RKO (cell line): ENCODE measurements around the gene SON.
"Not testable (repeated sequence)": the region's sequence is repeated elsewhere in the genome, so short reads cannot be mapped to it uniquely, and the experiment has no call there.

ENCODE experiments used
- DNase-seq: peaks from one replicate; pipeline ENCODE4 v3.0.0-alpha.2; 2016; ENCODE audit warnings: low spot score

SON gene, protein sequence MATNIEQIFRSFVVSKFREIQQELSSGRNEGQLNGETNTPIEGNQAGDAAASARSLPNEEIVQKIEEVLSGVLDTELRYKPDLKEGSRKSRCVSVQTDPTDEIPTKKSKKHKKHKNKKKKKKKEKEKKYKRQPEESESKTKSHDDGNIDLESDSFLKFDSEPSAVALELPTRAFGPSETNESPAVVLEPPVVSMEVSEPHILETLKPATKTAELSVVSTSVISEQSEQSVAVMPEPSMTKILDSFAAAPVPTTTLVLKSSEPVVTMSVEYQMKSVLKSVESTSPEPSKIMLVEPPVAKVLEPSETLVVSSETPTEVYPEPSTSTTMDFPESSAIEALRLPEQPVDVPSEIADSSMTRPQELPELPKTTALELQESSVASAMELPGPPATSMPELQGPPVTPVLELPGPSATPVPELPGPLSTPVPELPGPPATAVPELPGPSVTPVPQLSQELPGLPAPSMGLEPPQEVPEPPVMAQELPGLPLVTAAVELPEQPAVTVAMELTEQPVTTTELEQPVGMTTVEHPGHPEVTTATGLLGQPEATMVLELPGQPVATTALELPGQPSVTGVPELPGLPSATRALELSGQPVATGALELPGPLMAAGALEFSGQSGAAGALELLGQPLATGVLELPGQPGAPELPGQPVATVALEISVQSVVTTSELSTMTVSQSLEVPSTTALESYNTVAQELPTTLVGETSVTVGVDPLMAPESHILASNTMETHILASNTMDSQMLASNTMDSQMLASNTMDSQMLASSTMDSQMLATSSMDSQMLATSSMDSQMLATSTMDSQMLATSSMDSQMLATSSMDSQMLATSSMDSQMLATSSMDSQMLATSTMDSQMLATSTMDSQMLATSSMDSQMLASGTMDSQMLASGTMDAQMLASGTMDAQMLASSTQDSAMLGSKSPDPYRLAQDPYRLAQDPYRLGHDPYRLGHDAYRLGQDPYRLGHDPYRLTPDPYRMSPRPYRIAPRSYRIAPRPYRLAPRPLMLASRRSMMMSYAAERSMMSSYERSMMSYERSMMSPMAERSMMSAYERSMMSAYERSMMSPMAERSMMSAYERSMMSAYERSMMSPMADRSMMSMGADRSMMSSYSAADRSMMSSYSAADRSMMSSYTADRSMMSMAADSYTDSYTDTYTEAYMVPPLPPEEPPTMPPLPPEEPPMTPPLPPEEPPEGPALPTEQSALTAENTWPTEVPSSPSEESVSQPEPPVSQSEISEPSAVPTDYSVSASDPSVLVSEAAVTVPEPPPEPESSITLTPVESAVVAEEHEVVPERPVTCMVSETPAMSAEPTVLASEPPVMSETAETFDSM (N-terminal part only)

DNA sequence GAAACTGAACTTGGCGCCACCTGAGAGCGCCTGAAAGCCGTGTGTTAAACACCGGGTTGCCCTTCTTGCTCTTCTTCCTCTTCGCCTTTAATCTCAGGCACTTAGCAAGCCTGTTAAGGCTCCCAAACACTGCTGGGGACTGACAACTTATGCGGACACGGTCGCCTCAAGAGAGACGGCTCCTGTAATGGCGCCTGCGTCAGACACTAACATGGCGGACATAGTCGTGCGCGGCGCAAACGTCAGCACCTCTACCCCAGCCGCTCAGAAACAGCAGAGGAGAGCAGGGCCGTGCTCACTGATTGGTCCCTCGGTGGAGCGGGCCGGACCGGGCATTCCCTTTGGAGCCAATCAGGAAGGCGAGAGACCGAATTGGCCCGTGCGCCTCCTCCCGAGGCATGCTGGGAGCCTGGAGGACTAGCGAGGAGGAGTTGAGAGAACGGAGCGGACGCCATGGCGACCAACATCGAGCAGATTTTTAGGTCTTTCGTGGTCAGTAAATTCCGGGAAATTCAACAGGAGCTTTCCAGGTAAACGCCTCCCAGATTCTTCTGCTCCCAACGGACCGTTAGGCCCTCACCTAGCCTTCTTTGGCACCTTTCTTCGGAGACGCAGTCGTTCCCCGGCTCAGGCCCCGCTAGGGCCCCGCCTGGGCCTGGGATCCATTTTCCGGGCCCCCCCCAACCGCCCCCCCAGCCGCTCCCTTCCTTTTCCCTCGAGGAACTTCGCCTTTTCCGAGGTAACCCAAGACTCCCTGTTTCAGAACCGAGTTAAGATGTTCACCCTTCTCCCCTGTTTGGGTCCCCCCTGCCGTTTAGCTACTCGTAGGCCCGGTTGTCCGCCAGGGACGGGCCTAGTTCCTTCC is at the start of gene SON:
Gene SON, plus strand, starts transcription at position 399 of the 865 bp plus-strand sequence. Its CDS starts 55 bp downstream, at position 454.
- peak; percentile 99 for DNase-seq

DNA sequence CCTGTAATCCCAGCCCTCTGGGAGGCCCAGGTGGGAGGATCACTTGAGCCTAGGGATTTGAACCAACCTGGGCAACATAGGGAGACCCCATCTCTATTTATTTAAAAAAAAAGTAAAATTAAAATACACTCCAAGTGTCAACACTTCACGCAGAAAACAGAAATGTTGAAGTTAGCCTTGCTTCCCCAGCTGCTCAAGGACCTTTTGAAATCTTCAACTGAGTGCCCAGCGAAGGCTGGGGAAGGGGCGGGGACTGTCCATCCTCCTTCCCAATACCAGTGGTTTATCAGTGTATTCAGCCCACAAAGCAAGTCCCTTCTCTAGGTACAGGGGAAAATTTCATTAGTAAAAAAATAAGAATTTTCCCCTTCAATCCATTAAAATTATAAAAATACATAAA is 49.1 kb upstream of the SON start:
- DNase-seq, result no peak

DNA sequence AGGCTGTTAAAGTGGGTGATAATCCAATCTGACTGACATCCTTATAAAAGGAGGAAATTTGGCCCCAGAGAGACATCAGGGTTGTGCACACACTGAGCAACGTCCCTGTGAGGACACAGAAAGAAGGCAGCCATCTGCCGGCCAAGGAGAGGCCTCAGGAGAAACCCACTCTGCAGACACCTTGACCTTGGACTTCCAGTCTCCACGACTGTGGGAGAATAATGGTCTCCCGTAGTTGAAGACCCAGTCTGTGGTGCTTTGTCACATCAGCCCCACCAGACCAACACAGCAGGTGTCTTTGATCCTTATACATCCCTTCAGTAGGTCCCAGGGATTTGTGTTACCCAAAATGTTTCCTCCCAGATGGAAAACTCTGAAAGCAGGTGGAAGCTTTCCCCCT is 47.1 kb upstream of the SON start:
- DNase-seq, result no peak

DNA sequence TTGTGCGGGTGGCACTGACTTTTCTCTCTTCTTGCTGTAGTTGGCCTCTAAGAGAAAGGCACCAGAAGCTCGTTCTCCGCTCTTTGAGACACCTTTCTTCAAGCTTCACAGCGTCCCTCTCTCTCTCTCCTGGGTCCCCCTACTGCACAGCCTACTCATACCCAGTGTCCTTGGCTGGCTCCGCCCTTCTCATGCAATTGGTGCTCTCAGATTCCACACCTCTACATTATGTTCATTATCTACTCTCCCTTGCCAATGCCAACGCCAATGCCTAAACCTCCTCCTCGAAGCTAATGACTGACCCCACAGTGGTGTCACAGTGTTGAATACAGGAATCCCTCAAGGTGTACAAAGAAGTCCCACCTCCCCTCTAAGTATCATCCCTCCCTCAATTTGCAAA is 46.5 kb upstream of the SON start:
- no peak for DNase-seq

DNA sequence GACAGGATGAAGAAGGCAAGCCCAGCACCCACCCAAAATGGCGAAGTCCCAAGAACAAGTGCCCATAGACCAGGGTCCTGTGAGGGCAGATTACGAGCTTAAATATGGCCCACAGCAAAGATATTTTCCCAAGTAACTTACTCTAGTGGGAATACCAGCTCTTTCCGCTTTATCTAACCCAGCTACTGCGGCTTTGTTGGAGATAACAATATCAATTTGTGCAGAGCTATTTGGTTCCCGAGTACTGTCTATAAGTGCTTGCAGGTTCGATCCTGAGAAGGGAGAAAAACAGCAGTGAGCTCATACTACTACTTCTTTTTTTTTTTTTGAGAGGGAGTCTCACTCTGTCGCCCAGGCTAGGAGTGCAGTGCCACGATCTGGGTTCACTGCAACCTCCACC is 37.0 kb upstream of the SON start:
- DNase-seq, result no peak

DNA sequence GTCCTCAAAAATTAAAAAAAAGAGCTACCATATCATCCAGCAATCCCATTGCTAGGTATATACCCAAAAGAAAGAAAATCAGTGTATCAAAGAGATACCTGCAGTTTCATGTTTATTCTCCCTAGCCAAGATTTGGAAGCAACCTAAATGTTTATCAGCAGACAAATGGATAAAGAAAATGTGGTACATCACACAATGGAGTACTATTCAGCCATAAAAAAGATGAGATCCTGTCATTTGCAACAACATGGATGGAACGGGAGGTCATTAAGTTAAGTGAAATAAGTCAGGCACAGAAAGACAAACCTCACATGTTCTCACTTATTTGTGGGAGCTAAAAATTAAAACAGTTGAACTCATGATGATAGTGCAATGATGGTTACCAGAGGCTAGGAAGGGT is 35.8 kb upstream of the SON start:
- DNase-seq, result not testable (repeated sequence)

DNA sequence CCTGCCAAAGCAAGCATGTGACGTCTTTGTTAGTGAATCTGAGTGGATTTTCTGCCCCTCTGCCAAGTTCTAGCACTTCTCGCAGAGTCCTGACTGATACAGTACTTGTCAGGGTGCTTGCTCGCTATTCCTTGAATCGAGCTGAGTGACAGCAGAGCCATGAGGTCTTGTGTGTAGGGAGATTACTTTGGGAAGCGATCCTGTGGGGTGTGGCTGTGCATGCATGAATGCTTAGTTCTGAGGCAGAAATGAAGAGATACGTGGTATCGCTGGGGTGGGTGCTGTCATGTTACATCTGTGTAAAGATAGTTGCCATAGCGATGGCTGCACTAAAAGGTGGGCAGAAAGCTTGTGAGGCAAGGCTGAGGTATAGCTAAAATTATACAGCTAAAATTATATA is 32.0 kb upstream of the SON start:
- no peak for DNase-seq

DNA sequence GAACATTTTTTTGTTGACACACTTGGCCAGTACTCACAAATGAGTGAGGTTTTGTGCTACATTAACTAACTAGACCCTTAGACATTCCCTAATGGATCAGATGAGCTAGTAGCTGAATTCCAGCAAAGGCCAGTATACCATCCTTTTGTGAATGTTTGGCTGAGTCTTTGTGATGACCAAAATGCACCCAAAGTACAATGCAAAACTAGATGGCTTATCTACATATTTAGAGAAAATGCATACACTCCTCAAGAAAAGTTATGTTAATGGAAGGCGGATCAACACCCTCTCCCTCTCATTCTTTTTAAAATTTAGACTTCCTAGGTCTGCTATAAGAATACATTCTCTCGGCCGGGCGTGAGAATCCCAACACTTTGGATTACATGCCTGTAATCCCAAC is 31.2 kb upstream of the SON start:
- DNase-seq, result no peak

DNA sequence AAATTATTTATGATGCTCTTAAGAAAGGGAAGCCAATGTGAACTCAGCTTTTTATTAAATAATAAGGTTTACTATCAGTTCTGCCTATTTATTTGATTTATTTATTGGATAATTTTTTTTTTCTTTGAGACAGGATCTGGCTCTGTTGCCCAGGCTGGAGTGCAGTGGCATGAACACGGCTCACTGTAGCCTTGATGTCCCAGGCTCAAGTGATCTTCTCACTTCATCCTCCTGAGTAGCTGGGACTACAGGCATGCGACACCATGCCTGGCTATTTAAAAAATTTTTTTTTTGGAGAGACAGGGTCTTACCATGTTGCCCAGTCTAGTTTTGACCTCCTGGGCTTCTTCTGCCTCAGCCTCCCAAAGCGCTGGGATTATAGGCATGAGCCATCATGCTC is 30.4 kb upstream of the SON start:
- DNase-seq, result no peak

DNA sequence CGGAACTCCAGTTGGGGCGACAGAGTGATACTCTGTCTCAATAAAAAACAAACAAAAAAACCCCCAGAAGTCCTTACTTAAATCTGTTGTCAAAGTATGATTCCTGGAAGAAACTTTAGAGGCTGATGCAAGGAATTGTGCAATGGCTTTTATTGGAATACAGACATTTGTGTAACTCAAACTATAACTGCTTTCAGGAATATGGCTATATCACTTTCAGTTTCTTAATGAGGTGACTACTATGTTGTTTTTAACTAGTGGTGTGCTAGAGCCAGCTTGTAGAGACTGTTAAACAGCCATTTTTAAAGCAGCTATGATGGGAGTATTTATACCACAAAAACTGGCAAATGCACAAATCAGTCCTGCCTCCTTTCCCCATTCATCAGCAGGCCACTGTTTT is 28.6 kb upstream of the SON start:
- DNase-seq, result no peak

DNA sequence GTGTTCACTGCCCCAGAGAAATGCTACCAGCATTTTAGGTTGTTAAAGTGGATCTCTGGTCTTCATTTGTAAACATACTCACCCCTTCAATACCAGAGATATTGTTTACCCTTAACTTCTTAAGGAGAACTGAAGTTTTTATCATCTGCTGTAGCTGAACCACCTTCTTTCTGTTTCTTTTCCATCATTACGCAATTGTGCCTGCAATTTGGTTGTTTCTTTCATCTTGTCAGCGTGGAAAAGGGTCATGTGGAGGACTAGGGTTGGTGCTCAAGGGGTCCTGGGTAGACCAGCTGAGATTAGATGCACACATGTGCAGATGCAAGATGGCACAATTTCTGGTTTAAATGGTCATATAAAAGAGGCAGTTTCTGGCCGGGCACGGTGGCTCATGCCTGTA is 23.9 kb upstream of the SON start:
- DNase-seq, result no peak

DNA sequence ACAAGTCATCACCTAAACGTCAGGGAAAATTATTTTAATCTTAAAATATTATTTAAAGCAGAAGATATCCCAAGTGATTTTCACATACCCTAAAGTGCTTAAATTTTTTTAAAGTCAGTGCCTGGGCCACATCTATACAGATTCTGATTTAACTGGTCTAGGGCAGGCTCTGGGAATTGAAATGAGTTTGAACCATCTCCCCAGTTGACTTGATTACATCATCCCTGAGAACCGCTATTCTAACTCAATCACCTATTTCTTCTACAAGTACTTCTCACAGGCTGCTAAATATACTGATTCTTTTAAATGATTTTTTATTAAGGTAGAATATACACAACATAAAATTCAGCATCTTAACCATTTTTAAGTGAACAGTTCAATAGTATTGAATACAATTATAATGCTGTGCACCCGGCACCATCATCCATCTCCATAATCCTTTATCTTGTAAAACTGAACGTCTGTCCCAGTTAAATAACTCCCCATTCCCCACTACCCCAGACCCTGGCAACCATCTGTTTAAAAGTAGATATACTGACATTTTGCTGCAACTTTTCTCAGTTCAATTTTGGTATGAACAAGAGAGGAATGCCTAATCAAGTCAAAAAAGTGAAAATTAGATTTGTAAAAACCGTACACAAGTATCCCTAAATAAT is 20.4 kb upstream of the SON start:
- DNase-seq, result no peak

DNA sequence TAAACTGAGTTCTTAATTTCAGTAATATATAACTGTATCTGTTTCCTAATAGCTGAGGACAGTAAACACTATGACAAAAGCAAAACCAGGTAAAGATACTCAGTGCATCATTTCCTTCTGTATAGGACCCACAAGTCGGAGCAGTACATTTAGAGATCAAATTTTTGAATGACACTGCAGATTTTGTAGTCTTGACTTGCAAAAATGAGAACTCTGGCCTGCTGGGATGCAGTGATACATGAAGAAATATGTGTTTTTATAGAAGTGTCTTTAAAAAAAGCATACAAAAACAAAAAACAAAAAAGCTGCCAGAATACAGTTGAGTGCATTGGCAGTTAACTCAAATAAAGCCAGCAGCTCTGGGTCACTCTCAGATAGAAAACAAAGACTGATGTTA is 19.9 kb upstream of the SON start:
- DNase-seq, result no peak

DNA sequence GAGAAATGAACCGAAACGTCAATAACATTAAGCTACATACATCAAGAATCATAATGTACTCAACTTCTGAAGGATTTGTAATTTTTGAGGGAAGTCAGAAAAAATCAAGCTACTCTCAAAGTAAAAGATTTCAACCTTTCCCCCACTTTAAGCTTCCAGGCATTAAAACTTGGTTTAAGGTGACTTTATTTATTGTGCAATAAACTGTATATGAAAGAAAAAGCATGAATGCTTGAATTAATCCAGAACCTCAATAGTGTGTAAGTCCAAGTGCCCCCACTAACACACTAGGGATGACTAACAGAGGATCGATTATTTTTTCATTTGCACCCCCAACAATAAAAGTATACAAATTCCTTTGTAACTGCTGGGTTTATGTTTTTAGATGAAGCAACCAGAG is 11.8 kb upstream of the SON start:
- no peak for DNase-seq

DNA sequence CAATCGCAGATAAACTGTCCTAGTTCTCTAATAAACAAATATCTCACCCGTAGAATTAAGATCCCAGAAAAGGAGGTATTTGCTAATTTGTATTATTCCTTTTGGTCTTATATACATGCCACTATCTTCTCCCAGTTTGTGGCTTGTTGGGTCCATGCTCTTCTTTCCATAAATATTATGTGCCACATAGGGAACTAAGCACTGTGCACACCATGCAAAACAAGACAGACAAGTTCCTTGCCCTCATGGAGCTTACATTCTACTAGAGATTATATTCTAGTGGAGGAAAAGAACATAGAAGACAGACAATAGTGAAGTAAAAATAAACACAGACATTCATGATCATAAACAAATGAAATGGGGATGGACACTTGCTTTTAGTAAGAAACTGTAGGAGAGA is 5.6 kb upstream of the SON start:
- no peak for DNase-seq

DNA sequence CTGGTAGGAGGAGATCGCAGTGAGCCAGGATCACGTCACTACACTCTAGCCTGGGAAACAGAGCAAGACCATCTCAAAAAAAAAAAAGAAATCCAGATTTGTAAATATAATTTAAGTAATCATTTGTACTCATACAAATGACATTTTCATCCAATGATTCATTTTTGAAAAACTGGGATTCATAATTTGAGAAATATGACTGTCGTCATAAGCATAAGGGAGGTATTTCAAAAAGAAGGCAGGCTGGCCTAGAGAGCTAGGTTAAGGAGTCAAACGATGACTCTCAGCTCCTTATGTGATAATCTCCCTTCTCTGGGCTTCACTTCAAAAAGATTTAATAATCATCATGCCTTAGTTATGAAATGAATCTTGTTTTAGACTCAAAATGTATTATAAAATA is 3.2 kb upstream of the SON start:
- DNase-seq, result peak; percentile 71

DNA sequence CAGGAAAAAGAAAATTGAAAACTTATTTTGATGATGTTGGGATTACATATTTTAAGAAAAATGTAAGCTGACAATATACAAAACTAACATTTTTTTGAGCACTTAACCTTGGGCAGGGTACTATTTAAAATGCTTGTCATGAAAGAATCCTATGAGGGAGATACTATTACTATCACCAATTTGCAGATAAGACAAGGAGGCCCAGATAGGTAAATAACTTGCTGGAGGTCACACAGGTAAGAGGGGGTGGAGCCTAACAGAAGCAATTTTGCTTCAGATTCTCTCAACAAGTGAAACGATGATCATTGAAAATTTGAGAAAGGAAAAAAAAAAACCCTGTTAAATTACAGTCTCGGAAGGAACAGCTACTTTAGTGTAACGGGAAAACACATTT is 2.1 kb upstream of the SON start:
- DNase-seq, result no peak

DNA sequence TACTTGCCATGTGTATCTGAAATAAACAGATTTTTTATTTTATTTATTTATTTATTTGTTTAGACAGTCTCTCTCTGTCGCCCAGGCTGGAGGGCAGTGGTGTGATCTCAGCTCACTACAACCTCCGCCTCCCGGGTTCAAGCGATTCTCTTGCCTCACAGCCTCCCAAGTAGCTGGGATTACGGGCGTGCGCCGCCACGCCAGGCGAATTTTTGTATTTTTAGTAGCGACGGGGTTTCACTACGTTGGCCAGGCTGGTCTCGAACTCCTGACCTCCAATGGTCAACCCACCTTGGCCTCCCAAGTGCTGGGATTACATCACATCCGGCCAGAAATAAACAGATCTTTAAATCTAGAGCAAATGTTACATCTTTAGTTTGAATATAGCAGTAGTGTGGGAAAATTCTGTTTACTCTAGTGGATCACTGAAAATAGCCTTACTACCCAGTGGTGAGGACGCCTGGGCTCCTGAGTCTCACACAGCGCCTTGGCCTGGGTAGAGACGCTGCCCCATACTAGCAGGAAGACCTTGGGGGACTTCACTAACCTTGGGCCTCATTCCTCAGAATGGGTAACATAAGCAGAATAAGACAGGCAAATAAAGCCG is 1.6 kb upstream of the SON start:
- peak; percentile 59 for DNase-seq

DNA sequence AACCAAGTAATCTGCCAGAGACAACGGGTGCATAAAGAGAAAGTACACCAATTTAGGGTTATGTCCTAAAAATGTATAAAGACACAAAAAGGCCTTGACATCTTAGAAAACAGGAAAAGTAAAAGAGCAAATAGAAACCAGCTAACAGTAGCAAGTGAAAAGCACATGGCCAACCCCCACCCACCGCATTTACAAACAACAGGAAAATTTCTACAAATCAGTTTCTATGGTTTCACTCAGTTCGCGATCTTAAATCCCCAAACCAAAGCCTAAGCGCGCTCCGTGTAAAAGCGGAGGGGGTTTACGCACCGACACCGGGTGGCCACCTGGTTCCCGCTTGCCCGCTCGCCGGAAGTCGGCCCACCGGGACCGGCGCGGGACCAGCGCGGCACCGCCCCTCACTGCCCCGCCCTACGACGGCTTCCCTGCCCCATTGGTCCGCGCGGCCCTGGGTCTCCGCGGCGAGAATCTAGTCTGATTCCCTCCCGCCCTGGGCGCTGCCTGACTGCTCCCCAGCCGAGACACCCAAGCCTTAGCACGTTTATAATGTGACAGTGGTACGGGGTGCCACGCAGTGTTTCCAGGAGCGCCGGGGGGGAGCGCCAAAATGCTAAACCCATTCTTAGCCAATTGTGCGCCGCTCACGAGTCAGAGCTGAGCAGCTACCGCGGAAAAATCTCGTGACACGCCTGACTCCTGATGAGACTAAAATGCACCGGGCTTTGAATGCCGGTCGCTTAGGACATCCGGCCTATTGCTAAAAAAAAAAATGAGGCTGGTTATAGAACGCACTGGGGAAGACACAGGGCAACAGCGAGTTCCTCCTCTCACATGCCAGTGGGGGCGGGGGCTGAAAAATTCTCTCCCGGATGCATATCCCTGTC is 840 bp upstream of the SON start, which contains the start of gene GART:
Gene GART, minus strand, starts transcription at position 362 of the 884 bp plus-strand sequence. CDS start 2,802 bp downstream, outside the sequence.
- DNase-seq, result peak; percentile 87
